ENCODE data around the gene ZNF750. TPM values are rescaled to one million over a fixed set of nuclear protein-coding genes. Genes with fewer than 3 reads are reported as not detected.

Gene ZNF750
- total and polyA plus RNA-seq, 2 experiments from 2014 or later, result 0.13 to 0.17 TPM

DNA sequence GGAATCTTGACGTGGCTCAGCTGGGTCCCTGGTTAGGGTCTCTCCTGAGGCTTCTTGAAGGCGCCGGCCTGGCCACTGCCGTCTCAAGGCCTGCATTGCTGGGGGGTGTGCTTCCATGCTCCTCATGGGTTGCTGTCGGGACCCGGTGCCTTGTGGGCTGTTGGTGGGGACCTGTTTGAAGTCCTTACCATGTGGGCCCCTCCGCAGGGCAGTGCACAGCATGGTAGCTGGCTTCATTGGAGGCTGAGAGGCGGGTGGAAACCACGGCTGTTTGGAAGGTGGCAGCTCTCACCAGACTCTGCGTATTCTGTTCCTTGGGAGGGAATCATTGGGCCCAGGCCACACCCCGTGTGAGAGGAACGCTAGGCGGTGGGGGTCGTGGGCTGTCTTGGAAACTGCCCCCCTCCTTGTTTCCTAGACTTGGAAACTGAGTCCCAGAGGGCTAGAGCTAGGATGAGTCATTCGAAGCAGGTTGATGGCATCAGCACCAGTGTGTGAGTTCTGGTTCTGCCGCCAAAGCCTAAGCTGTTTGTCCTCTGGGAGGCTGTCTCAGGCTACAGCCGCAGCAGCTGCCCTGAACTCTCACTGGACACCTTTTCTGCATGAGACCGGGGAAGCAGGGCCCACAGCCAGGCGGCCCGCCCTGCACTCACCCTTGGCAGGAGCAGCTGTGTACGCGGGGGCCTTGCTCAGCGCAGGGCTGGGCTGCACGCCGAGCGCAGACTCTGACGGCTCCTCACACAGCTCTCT lies 35.2 kb downstream of the ZNF750 start (continued):
- no peak for TF ChIP-seq ZNF462 (CRISPR knock-in tag; IDR thresholded peaks at IDR 0.05)
- TF ChIP-seq JUNB (IDR thresholded peaks at IDR 0.05; ENCODE audit: unreplicated experiment), result no peak
- TF ChIP-seq CREB1 (CRISPR knock-in tag; IDR thresholded peaks at IDR 0.05; ENCODE audit: low read depth), result no peak

- Histone ChIP-seq H3K27ac (ENCODE audit: low read depth) (no peak overlapping the region), H3F3A (replicated peaks; ENCODE audit: low read depth) (no peaks in the 10 kb centered on the region), H3K4me2 (no peak overlapping the region), H3K27me3 (ENCODE audit: insufficient read depth) (no peaks in the 10 kb centered on the region), H2AFZ (no peak overlapping the region), H3K9me2 (ENCODE audit: insufficient read depth) (no peaks in the 10 kb centered on the region), H3K4me3 (no peak overlapping the region), H3K4me1 (ENCODE audit: insufficient read depth) (no peaks in the 10 kb centered on the region), H4K20me1 (replicated peaks; ENCODE audit: insufficient read depth) (no peaks in the 10 kb centered on the region; the same call in 1 of the 2 replicates), H3K79me2 (replicated peaks; ENCODE audit: insufficient read depth) (peaks cover 29% of the 10 kb centered on the region), H3K36me3 (ENCODE audit: insufficient read depth) (peaks cover 13% of the 10 kb centered on the region; the same call in 1 of the 2 replicates)
- Mint-ChIP-seq H3K27ac (peak overlapping the region; percentile 64), H3K36me3 (ENCODE audit: low read depth) (peaks cover 54% of the 10 kb centered on the region), H3K9me3 (peaks cover 32% of the 10 kb centered on the region), H3K4me1 (peaks cover 10% of the 10 kb centered on the region), H3K27me3 (ENCODE audit: insufficient read depth, low read depth, poor library complexity) (peaks cover 15% of the 10 kb centered on the region), H3K4me3 (no peak overlapping the region)
- ATAC-seq, result no peak
- DNase-seq (ENCODE audit: low spot score), result no peak
- TF ChIP-seq EZH2 (IDR thresholded peaks at IDR 0.05; ENCODE audit: low read depth, unreplicated experiment) (no peak), NANOG (IDR thresholded peaks at IDR 0.05; ENCODE audit: borderline replicate concordance) (no peak), ZNF114 (CRISPR knock-in tag; IDR thresholded peaks at IDR 0.05) (no peak), POLR2AphosphoS5 (IDR thresholded peaks at IDR 0.05; ENCODE audit: low read depth) (no peak), STAT1 (IDR thresholded peaks at IDR 0.05; ENCODE audit: unreplicated experiment) (no peak)
- TF ChIP-seq, protein P1, sequence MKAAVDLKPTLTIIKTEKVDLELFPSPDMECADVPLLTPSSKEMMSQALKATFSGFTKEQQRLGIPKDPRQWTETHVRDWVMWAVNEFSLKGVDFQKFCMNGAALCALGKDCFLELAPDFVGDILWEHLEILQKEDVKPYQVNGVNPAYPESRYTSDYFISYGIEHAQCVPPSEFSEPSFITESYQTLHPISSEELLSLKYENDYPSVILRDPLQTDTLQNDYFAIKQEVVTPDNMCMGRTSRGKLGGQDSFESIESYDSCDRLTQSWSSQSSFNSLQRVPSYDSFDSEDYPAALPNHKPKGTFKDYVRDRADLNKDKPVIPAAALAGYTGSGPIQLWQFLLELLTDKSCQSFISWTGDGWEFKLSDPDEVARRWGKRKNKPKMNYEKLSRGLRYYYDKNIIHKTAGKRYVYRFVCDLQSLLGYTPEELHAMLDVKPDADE (IDR thresholded peaks at IDR 0.05), result no peak
- TF ChIP-seq, protein P2, sequence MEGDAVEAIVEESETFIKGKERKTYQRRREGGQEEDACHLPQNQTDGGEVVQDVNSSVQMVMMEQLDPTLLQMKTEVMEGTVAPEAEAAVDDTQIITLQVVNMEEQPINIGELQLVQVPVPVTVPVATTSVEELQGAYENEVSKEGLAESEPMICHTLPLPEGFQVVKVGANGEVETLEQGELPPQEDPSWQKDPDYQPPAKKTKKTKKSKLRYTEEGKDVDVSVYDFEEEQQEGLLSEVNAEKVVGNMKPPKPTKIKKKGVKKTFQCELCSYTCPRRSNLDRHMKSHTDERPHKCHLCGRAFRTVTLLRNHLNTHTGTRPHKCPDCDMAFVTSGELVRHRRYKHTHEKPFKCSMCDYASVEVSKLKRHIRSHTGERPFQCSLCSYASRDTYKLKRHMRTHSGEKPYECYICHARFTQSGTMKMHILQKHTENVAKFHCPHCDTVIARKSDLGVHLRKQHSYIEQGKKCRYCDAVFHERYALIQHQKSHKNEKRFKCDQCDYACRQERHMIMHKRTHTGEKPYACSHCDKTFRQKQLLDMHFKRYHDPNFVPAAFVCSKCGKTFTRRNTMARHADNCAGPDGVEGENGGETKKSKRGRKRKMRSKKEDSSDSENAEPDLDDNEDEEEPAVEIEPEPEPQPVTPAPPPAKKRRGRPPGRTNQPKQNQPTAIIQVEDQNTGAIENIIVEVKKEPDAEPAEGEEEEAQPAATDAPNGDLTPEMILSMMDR (conservative IDR thresholded peaks at IDR 0.05; ENCODE audit: low read depth in 2 of 2), result no peak
- TF ChIP-seq, protein P3, sequence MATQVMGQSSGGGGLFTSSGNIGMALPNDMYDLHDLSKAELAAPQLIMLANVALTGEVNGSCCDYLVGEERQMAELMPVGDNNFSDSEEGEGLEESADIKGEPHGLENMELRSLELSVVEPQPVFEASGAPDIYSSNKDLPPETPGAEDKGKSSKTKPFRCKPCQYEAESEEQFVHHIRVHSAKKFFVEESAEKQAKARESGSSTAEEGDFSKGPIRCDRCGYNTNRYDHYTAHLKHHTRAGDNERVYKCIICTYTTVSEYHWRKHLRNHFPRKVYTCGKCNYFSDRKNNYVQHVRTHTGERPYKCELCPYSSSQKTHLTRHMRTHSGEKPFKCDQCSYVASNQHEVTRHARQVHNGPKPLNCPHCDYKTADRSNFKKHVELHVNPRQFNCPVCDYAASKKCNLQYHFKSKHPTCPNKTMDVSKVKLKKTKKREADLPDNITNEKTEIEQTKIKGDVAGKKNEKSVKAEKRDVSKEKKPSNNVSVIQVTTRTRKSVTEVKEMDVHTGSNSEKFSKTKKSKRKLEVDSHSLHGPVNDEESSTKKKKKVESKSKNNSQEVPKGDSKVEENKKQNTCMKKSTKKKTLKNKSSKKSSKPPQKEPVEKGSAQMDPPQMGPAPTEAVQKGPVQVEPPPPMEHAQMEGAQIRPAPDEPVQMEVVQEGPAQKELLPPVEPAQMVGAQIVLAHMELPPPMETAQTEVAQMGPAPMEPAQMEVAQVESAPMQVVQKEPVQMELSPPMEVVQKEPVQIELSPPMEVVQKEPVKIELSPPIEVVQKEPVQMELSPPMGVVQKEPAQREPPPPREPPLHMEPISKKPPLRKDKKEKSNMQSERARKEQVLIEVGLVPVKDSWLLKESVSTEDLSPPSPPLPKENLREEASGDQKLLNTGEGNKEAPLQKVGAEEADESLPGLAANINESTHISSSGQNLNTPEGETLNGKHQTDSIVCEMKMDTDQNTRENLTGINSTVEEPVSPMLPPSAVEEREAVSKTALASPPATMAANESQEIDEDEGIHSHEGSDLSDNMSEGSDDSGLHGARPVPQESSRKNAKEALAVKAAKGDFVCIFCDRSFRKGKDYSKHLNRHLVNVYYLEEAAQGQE (IDR thresholded peaks at IDR 0.05; ENCODE audit: unreplicated experiment), result no peak
These were observed 36.2 kb downstream of the ZNF750 start for GRCh38 chr17:82803606-82804005.

All from GM23338 (cell line).